GM21528 (cell line): ENCODE data around the gene IL20.

Experiments
- ATAC-seq: cut with Tn5 transposase; IDR thresholded peaks from one replicate; pipeline ENCODE4 v1.9.1; 2021; ENCODE audit warnings: mild to moderate bottlenecking, moderate library complexity; ENCODE audit not compliant: unreplicated experiment, low FRiP score

IL20 gene

DNA sequence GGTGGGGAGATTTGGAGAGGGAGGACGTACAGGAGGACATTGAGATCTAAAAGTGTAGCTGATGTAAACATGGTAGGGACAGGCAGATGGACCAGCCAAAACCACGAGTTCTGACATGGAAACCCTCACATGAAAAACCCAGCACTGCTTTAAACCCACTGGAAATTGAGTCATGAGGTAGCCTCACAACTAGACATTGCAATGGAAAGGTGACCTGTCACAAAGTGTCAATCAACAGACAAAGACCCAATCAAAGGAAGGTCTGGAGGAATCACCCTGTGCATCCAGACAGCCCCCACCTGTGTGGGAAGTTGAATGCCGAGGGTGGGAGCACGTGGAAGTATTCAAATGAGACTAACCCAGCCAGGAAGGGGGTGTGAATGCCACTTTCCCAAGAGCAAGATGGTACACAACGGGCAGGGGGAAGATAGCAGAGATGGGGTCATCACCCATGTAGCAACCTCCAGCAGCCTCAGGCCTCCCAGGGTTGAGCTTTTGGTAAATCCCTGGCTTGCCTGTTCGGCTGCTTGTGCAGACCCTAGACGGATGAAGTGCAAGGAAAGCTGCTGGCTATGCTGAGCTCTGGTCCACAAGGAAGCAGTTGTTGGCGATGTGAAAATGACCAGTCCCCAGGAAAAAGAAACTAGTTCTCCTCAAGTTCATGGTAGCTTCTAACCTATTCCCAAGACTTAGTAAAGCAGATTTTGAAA is 50.7 kb downstream of the IL20 start:
- ATAC-seq, result no peak

DNA sequence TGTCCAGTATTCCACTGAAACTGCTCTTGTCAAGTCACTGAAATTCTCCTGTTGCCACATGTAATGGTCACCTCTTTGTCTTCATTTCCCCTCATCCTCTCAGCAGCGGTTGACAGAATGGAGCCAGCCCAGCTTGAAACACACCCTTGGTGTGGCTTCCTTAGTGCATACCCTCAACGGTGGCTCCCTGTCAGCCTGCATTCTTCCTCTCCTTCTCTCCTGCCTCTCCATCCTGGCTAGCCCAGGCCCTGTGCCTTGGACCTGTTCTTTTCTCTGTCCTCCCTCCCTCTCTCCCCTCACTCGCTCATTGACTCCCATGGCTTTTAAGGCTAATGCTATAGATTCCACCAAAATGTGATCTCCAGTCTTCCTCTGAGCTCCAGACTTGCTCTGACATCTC is 52.7 kb downstream of the IL20 start:
- ATAC-seq, result no peak
